Astrocyte of the cerebellum (primary cell): ENCODE results near the gene POTEI.
"Not testable (repeated sequence)": the region's sequence is repeated elsewhere in the genome, so short reads cannot be mapped to it uniquely, and the experiment has no call there.

ENCODE experiments used
- DNase-seq: peaks from one replicate; pipeline ENCODE4 v3.0.0-alpha.2; 2011; ENCODE audit warnings: low read depth
- H3K4me3 ChIP-seq: 2 replicates; pipeline ENCODE4 v1.5.1; 2011; ENCODE audit warnings: mild to moderate bottlenecking, low read depth, low read length, moderate library complexity
- in situ Hi-C: cut with HindIII; loops from 2 replicates; pipeline ENCODE4 v1.10.0; 2017; ENCODE audit warnings: low sequenced_read_pairs
- TF ChIP-seq, protein P1 (sequence below): IDR thresholded peaks from 2 replicates; pipeline ENCODE4 v1.5.1; 2012; ENCODE audit warnings: low read length, low read depth, moderate library complexity, mild to moderate bottlenecking; ENCODE audit errors: missing control alignments

POTEI gene

GRCh38 chr2:130511747-130512451, 2.8 kb upstream of the POTEI start:
- DNase-seq, H3K4me3 ChIP-seq, in situ Hi-C loops: not testable (repeated sequence)

- DNase-seq, H3K4me3 ChIP-seq, in situ Hi-C loops: not testable (repeated sequence)
Measured at GRCh38 chr2:130510807-130511746, 1.9 kb upstream of the POTEI start.

DNA sequence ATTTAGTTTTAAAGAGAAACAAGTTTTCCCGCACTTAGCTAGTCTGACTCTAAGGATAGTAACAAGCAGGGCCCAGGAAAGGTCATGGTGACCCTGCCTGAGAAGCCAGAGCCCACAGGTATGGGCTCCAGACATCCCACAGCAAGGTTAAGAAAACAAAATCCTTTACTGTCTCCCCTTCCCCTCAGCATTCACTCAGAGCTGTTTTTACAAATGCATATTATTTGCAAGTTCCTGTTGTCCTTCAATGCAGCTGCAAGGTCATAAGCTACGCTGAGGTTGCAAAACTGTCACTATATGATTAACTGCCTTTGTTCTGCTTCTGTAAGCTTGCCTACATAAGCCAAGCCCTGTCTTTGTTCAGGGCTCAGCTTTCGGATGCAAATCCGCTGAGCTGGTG, 18.1 kb downstream of the POTEI start:
- DNase-seq, H3K4me3 ChIP-seq, in situ Hi-C loops: not testable (repeated sequence)

DNA sequence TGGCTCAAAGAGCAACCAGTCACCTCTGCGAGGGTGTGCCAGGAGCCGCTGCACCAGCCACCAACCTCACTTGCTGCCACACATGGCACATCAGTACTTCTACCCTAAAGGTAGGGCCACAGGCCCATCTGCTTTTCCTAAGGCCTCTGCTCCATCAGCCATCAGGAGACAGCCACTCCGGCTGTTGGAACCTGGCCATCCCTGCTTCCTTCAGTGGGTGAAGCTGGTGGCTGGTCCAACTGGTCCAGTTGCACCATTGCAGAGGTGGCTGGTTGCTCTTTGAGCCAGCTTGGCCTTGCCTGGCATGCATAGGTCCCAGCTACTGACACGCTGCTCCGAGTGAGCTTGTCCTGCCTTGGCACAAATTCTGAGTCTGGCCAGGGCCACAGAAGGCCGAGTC, 53.7 kb downstream of the POTEI start:
- in situ Hi-C loops = not testable (repeated sequence)

DNA sequence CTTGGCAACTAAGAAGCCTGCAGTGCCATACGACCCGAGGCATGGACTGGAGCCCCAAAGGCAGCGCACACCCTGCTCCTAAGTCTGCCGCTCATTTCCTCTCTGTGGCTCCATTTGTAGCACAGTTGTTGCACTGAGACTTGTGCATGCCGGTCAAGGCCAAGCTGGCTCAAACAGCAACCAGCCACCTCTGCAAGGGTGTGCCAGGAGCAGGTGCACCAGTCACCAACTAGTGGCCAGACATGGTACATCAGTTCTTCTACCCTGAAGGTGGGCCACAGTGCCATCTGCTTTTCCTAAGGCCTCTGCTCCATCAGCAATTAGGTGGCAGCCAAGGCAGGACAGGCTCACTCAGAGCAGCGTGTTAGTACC, 54.4 kb downstream of the POTEI start:
- H3K4me3 ChIP-seq, in situ Hi-C loops, DNase-seq: not testable (repeated sequence)

More for the DNA sequence above, 53.7 kb downstream of the POTEI start:
- H3K4me3 ChIP-seq, DNase-seq: not testable (repeated sequence)

DNA sequence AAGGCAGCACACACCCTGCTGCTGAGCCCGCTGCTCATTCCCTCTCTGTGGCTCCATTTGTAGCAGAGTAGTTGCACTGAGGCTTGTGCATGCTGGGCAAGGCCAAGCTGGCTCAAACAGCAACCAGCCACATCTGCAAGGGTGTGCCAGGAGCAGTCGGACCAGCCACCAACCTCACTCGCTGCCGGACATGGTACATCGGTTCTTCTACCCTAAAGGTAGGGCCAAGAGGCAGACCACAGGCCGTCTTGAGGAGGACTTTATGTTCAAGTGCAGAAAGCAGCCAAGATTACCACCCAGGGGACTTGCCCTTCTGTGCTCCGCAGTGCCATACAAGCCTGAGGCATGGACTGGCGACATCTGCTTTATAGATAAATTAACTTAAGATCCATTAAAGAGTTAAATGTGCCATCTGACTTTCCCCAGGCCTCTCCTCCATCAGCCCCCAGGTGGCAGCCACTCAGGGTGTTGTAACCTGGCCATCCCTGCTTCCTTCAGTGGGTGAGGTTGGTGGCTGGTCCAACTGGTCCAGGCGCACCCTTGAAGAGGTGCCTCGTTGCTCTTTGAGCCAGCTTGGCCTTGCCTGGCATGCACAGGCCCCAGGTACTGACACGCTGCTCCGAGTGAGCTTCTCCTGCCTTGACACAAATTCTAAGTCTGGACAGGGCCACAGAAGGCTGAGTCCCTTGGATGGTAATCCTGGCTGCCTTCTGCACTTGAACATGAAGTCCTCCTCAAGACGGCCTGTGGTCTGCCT, 55.0 kb downstream of the POTEI start:
- H3K4me3 ChIP-seq, in situ Hi-C loops, DNase-seq: not testable (repeated sequence)

DNA sequence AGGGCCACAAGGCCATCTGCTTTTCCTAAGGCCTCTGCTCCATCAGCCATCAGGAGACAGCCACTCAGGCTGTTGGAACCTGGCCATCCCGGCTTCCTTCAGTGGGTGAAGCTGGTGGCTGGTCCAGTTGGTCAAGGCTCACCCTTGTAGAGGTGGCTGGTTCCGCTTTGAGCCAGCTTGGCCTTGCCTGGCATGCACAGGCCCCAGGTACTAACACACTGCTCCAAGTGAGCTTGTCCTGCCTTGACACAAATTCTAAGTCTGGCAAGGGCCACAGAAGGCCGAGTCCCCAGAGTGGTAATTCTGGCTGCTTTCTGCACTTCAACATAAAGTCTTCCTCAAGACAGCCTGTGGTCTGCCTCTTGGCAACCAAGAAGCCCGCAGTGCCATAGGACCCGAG, 56.2 kb downstream of the POTEI start:
- in situ Hi-C loops, H3K4me3 ChIP-seq, DNase-seq: not testable (repeated sequence)

DNA sequence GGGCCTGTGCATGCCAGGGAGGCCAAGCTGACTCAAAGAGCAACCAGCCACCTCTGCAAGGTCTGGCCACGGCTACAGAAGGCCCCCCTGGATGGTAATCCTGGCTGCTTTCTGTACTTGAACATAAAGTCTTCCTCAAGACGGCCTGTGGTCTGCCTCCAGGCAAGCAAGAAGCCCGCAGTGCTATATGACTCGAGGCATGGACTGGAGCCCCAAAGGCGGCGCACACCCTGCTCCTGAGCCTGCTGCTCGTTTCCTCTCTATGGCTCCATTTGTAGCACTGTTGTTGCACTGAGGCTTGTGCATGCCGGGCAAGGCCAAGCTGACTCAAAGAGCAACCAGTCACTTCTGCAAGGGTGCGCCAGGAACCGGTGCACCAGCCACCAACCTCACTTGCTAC, 57.3 kb downstream of the POTEI start:
- in situ Hi-C loops, H3K4me3 ChIP-seq, DNase-seq: not testable (repeated sequence)

- H3K4me3 ChIP-seq, DNase-seq, in situ Hi-C loops: not testable (repeated sequence)
Measured at GRCh38 chr2:130451278-130451677, 57.9 kb downstream of the POTEI start.

DNA sequence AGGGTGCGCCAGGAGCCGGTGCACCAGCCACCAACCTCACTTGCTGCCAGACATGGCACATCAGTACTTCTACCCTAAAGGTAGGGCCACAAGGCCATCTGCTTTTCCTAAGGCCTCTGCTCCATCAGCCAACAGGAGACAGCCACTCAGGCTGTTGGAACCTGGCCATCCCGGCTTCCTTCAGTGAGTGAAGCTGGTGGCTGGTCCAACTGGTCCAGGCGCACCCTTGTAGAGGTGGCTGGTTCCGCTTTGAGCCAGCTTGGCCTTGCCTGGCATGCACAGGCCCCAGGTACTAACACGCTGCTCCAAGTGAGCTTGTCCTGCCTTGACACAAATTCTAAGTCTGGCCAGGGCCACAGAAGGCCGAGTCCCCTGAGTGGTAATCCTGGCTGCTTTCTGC, 58.8 kb downstream of the POTEI start:
- H3K4me3 ChIP-seq, DNase-seq, in situ Hi-C loops: not testable (repeated sequence)

DNA sequence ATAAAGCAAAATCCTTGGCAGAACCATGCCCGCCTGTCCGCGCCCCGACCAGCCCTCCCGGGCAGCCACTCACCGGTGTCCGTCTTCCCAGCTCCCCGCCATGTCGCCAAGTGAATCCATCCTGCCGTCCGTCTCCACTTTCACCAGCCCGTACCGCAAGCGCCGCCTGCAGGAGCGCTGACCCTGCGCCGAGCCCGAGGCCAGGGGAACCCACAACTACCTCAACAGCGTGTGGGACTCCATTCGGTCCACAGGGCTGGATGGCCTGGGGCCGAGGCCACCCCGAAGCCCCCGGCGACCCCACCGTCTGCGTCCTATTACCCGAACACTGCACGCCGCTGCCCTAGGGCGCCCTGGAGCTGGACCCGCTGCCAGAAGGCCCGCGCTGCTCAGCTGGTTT, 81.5 kb downstream of the POTEI start:
- in situ Hi-C loops, DNase-seq: not testable (repeated sequence)
- peak overlapping the region; percentile 21 for H3K4me3 ChIP-seq
- TF ChIP-seq, protein P1, sequence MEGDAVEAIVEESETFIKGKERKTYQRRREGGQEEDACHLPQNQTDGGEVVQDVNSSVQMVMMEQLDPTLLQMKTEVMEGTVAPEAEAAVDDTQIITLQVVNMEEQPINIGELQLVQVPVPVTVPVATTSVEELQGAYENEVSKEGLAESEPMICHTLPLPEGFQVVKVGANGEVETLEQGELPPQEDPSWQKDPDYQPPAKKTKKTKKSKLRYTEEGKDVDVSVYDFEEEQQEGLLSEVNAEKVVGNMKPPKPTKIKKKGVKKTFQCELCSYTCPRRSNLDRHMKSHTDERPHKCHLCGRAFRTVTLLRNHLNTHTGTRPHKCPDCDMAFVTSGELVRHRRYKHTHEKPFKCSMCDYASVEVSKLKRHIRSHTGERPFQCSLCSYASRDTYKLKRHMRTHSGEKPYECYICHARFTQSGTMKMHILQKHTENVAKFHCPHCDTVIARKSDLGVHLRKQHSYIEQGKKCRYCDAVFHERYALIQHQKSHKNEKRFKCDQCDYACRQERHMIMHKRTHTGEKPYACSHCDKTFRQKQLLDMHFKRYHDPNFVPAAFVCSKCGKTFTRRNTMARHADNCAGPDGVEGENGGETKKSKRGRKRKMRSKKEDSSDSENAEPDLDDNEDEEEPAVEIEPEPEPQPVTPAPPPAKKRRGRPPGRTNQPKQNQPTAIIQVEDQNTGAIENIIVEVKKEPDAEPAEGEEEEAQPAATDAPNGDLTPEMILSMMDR = peak; percentile 14

- DNase-seq, H3K4me3 ChIP-seq, in situ Hi-C loops: not testable (repeated sequence)
Measured at GRCh38 chr2:130418845-130419244, 90.3 kb downstream of the POTEI start.

DNA sequence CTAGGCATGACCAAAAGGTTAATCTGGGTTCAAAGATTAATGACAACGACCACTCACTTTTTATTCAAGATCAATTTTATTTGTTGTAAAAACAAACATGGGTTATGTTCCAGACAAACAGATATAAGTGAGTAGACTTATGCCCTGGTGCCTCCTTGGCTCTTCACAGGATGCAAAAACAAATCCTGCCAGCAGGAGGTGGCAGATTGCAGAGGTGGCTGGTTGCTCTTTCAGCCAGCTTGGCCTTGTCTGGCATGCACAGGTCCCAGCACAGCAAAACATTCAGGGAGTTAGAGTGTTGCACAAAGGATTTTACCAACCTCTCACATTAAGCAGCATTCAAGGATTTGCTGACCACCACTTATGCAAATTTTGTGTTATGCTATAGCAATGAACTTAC, 92.4 kb downstream of the POTEI start:
- H3K4me3 ChIP-seq, DNase-seq, in situ Hi-C loops: not testable (repeated sequence)
